HepG2 (cell line): ENCODE measurements around the gene MRPS34.

Experiments
- EHMT2 ChIP-seq: fragments of 200-600 bp; sonication (generic); IDR thresholded peaks from 2 replicates; pipeline ENCODE4 v1.7.0; 2017; ENCODE audit warnings: antibody characterized with exemption, low read depth, low read length, borderline replicate concordance
- MAZ ChIP-seq, 2 experiments: sonication (generic) in 1 of 2; formaldehyde crosslinking in 1 of 2; IDR thresholded peaks; 2 replicates each; pipeline versions ENCODE4 v1.5.0 to v1.6.1; 2012 to 2020; ENCODE audit warnings: low read depth in 2 of 2, mild to moderate bottlenecking in 2 of 2, borderline replicate concordance in 1 of 2, improper control_type of control experiment in 1 of 2, low read length in 1 of 2, missing genetic modification reagents in 1 of 2, moderate library complexity in 1 of 2
- TF ChIP-seq, protein P1 (sequence below): sonication (generic); formaldehyde crosslinking; IDR thresholded peaks from 2 replicates; pipeline ENCODE4 v1.4.0; 2020; ENCODE audit warnings: missing genetic modification reagents

DNA sequence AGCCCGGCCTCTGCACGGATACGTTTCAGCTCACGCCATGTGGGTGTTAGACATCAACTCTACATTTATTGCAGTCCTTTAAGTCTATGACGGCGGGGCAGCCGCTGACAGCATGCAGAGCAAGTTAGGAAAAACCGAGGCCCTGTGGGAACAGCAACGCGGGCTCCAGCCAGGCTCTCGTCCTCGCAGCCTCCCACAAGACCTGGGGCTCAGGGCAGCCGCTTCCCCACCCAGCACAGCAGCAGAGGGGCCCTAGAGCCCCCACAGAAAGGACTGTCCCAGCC lies 3.7 kb upstream of the MRPS34 start:
- TF ChIP-seq, protein P1, sequence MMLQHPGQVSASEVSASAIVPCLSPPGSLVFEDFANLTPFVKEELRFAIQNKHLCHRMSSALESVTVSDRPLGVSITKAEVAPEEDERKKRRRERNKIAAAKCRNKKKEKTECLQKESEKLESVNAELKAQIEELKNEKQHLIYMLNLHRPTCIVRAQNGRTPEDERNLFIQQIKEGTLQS (CRISPR knock-in tag), result no peak
- no peak for TF ChIP-seq EHMT2
- TF ChIP-seq MAZ (IDR thresholded peaks at IDR 0.05; ENCODE audit: borderline replicate concordance, low read depth, low read length), result no peak
- no peak for TF ChIP-seq MAZ (CRISPR knock-in tag; IDR thresholded peaks at IDR 0.05; ENCODE audit: low read depth)
